ENCODE data around the gene CPVL. TPM values are rescaled to one million over a fixed set of nuclear protein-coding genes. Genes with fewer than 3 reads are reported as not detected.

CPVL gene
- polyA plus RNA-seq, 3 donors = 410 to 1,111 (median 1,108) TPM

GRCh38 chr7:29042824-29043231 is 103.5 kb downstream of the CPVL start:
- DNase-seq = no peak
- peaks cover 0 to 3% (median 0%) of the 10 kb centered on the region in 3 donors for H3K27me3 Mint-ChIP-seq (ENCODE audit: low read depth in 3 of 3)
- WGBS (ENCODE audit: insufficient coverage) = no CpG with 5 or more reads among the region's 4 CpGs
- intact Hi-C loops (cut with micrococcal nuclease) = no loop called here
- Histone ChIP-seq H3K4me2 (replicated peaks; ENCODE audit: extremely low read depth, low read length, poor library complexity, severe bottlenecking) (no peak overlapping the region), H3K4me3 (replicated peaks in 1 of 3; ENCODE audit: low read depth in 2 of 3, low read length in 3 of 3) (no peak overlapping the region), H3K79me2 (ENCODE audit: insufficient read depth, low read length) (no peaks in the 10 kb centered on the region), H3K9me3 (replicated peaks in 1 of 2; ENCODE audit: control insufficient read depth in 1 of 2, insufficient read depth in 1 of 2, low read length in 2 of 2) (no peaks in the 10 kb centered on the region), H3K27me3 (ENCODE audit: control insufficient read depth in 2 of 2, insufficient read depth in 2 of 2, low read length in 2 of 2) (no peaks in the 10 kb centered on the region), H3K27ac (ENCODE audit: low read depth in 1 of 2, low read length in 2 of 2) (no peak overlapping the region), H4K20me1 (ENCODE audit: insufficient read depth, low read length) (peaks cover 97% of the 10 kb centered on the region), H3K9ac (ENCODE audit: insufficient read depth, low read length, poor library complexity, severe bottlenecking) (no peak overlapping the region), H3K36me3 (replicated peaks in 1 of 2; ENCODE audit: control insufficient read depth in 1 of 2, insufficient read depth in 2 of 2, low read length in 2 of 2) (peaks cover 3 to 82% of the 10 kb centered on the region in 2 donors), H3K4me1 (ENCODE audit: control insufficient read depth in 1 of 2, insufficient read depth in 2 of 2, low read length in 2 of 2) (no peaks in the 10 kb centered on the region), H2AFZ (ENCODE audit: insufficient read depth, low read depth, low read length, poor library complexity, severe bottlenecking) (no peak overlapping the region)
- H3K9me3 Mint-ChIP-seq = peaks cover 0 to 5% (median 0%) of the 10 kb centered on the region in 7 donors
- H3K4me1 Mint-ChIP-seq = peaks cover 3% of the 10 kb centered on the region
- no peak for TF ChIP-seq CTCF (IDR thresholded peaks at IDR 0.05)
- H3K27ac Mint-ChIP-seq = no peak overlapping the region
- H3K36me3 Mint-ChIP-seq = peaks cover 62 to 71% of the 10 kb centered on the region in 2 donors
- no peak overlapping the region for H3K4me3 Mint-ChIP-seq

- intact Hi-C loops (cut with micrococcal nuclease) = no loop called here
- no peaks in the 10 kb centered on the region for H3K9me3 ChIP-seq (replicated peaks in 1 of 2; ENCODE audit: control insufficient read depth in 1 of 2, insufficient read depth in 1 of 2, low read length in 2 of 2)
- H3K4me3 Mint-ChIP-seq = no peak overlapping the region
- no peaks in the 10 kb centered on the region for H3K79me2 ChIP-seq (ENCODE audit: insufficient read depth, low read length)
- H4K20me1 ChIP-seq (ENCODE audit: insufficient read depth, low read length) = peaks cover 96% of the 10 kb centered on the region
- H3K27me3 Mint-ChIP-seq (ENCODE audit: low read depth in 3 of 3) = peaks cover 0 to 3% (median 0%) of the 10 kb centered on the region in 3 donors
- H3K27ac Mint-ChIP-seq = peak overlapping the region in 1 of 7 donors; percentile 11
- no peak for DNase-seq
- no CpG with 5 or more reads among the region's 4 CpGs for WGBS (ENCODE audit: insufficient coverage)
- H3K36me3 ChIP-seq (replicated peaks in 1 of 2; ENCODE audit: control insufficient read depth in 1 of 2, insufficient read depth in 2 of 2, low read length in 2 of 2) = peaks cover 3 to 85% of the 10 kb centered on the region in 2 donors
- peaks cover 0 to under 1% (median 0%) of the 10 kb centered on the region in 7 donors for H3K9me3 Mint-ChIP-seq
- no peak overlapping the region for H3K27ac ChIP-seq (ENCODE audit: low read depth in 1 of 2, low read length in 2 of 2)
- no peak overlapping the region for H3K4me2 ChIP-seq (replicated peaks; ENCODE audit: extremely low read depth, low read length, poor library complexity, severe bottlenecking)
- no peaks in the 10 kb centered on the region for H3K4me1 ChIP-seq (ENCODE audit: control insufficient read depth in 1 of 2, insufficient read depth in 2 of 2, low read length in 2 of 2)
- TF ChIP-seq CTCF (IDR thresholded peaks at IDR 0.05) = no peak
- H3K4me1 Mint-ChIP-seq = peaks cover 3% of the 10 kb centered on the region
- no peak overlapping the region for H3K4me3 ChIP-seq (replicated peaks in 1 of 3; ENCODE audit: low read depth in 2 of 3, low read length in 3 of 3)
- peaks cover 58 to 68% of the 10 kb centered on the region in 2 donors for H3K36me3 Mint-ChIP-seq
- no peaks in the 10 kb centered on the region for H3K27me3 ChIP-seq (ENCODE audit: control insufficient read depth in 2 of 2, insufficient read depth in 2 of 2, low read length in 2 of 2)
- no peak overlapping the region for H2AFZ ChIP-seq (ENCODE audit: insufficient read depth, low read depth, low read length, poor library complexity, severe bottlenecking)
- no peak overlapping the region for H3K9ac ChIP-seq (ENCODE audit: insufficient read depth, low read length, poor library complexity, severe bottlenecking)
These were observed 104.3 kb downstream of the CPVL start for GRCh38 chr7:29041991-29042390.

All from CD14-positive monocyte (primary cell).